ENCODE data around the gene SLC45A2.

SLC45A2 gene

DNA sequence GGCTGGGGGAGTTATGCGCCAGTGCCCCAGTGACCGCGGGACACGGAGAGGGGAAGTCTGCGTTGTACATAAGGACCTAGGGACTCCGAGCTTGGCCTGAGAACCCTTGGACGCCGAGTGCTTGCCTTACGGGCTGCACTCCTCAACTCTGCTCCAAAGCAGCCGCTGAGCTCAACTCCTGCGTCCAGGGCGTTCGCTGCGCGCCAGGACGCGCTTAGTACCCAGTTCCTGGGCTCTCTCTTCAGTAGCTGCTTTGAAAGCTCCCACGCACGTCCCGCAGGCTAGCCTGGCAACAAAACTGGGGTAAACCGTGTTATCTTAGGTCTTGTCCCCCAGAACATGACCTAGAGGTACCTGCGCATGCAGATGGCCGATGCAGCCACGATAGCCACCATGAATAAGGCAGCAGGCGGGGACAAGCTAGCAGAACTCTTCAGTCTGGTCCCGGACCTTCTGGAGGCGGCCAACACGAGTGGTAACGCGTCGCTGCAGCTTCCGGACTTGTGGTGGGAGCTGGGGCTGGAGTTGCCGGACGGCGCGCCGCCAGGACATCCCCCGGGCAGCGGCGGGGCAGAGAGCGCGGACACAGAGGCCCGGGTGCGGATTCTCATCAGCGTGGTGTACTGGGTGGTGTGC, 48.0 kb downstream of the SLC45A2 start, which contains the start of gene RXFP3:
RXFP3 (plus strand) TSS at position 6 of the 636 bp plus-strand sequence; CDS start at position 361, 355 bp downstream.
- H2AFZ ChIP-seq (ENCODE audit: low read length) = no peak within 1 kb of the TSS
- H3K9me2 ChIP-seq (ENCODE audit: low read depth, low read length) = no peaks in the 10 kb centered on the region
- H3K9me3 ChIP-seq (ENCODE audit: low read length) = no peaks in the 10 kb centered on the region
- H3K4me2 ChIP-seq (ENCODE audit: low read length) = no peak within 1 kb of the TSS
- H3F3A ChIP-seq (ENCODE audit: insufficient read depth, low read length) = no peaks in the 10 kb centered on the region
- no peaks in the 10 kb centered on the region for H4K20me1 ChIP-seq (ENCODE audit: insufficient read depth, low read length)
- TF ChIP-seq EZH2 (IDR thresholded peaks at IDR 0.05; ENCODE audit: borderline replicate concordance, low read length) (no peak), CTCF (IDR thresholded peaks at IDR 0.05; ENCODE audit: low read length) (no peak)
- no peaks in the 10 kb centered on the region for H3K79me2 ChIP-seq (ENCODE audit: insufficient read depth, low read length)
- H3K27ac ChIP-seq (ENCODE audit: low read depth, low read length, poor library complexity, severe bottlenecking) = no peak within 1 kb of the TSS
- no peaks in the 10 kb centered on the region; the same call in 1 of the 2 replicates for H3K27me3 ChIP-seq (ENCODE audit: insufficient read depth, low read length)
- H3K9ac ChIP-seq (ENCODE audit: low read length) = no peak within 1 kb of the TSS
- no peaks in the 10 kb centered on the region for H3K36me3 ChIP-seq (ENCODE audit: insufficient read depth, low read length)
- H3K4me3 ChIP-seq (ENCODE audit: low read depth, low read length, poor library complexity, severe bottlenecking) = no peak within 1 kb of the TSS
- H3K4me1 ChIP-seq (ENCODE audit: insufficient read depth, low read length, severe bottlenecking) = no peaks in the 10 kb centered on the region

- Histone ChIP-seq H2AFZ (ENCODE audit: low read length) (no peak overlapping the region), H3F3A (ENCODE audit: insufficient read depth, low read length) (no peaks in the 10 kb centered on the region), H3K79me2 (ENCODE audit: insufficient read depth, low read length) (no peaks in the 10 kb centered on the region), H3K27ac (ENCODE audit: low read depth, low read length, poor library complexity, severe bottlenecking) (no peak overlapping the region), H3K27me3 (ENCODE audit: insufficient read depth, low read length) (no peaks in the 10 kb centered on the region; the same call in 1 of the 2 replicates), H3K9me3 (ENCODE audit: low read length) (no peaks in the 10 kb centered on the region), H3K4me1 (ENCODE audit: insufficient read depth, low read length, severe bottlenecking) (no peaks in the 10 kb centered on the region), H3K36me3 (ENCODE audit: insufficient read depth, low read length) (no peaks in the 10 kb centered on the region), H3K4me2 (ENCODE audit: low read length) (no peak overlapping the region), H3K4me3 (ENCODE audit: low read depth, low read length, poor library complexity, severe bottlenecking) (no peak overlapping the region), H3K9ac (ENCODE audit: low read length) (no peak overlapping the region), H3K9me2 (ENCODE audit: low read depth, low read length) (no peaks in the 10 kb centered on the region), H4K20me1 (ENCODE audit: insufficient read depth, low read length) (no peaks in the 10 kb centered on the region)
- TF ChIP-seq EZH2 (IDR thresholded peaks at IDR 0.05; ENCODE audit: borderline replicate concordance, low read length) = no peak
- TF ChIP-seq CTCF (IDR thresholded peaks at IDR 0.05; ENCODE audit: low read length) = no peak
These were observed 48.5 kb downstream of the SLC45A2 start for GRCh38 chr5:33936004-33936380.

GRCh38 chr5:33934176-33934575, 50.3 kb downstream of the SLC45A2 start:
- no peak overlapping the region for H2AFZ ChIP-seq (ENCODE audit: low read length)
- no peak overlapping the region for H3K4me3 ChIP-seq (ENCODE audit: low read depth, low read length, poor library complexity, severe bottlenecking)
- no peak overlapping the region for H3K27ac ChIP-seq (ENCODE audit: low read depth, low read length, poor library complexity, severe bottlenecking)
- no peaks in the 10 kb centered on the region for H3K36me3 ChIP-seq (ENCODE audit: insufficient read depth, low read length)
- H3K9me2 ChIP-seq (ENCODE audit: low read depth, low read length) = no peaks in the 10 kb centered on the region
- TF ChIP-seq CTCF (IDR thresholded peaks at IDR 0.05; ENCODE audit: low read length) (no peak), EZH2 (IDR thresholded peaks at IDR 0.05; ENCODE audit: borderline replicate concordance, low read length) (no peak)
- no peaks in the 10 kb centered on the region for H3K79me2 ChIP-seq (ENCODE audit: insufficient read depth, low read length)
- H3F3A ChIP-seq (ENCODE audit: insufficient read depth, low read length) = no peaks in the 10 kb centered on the region
- H3K9me3 ChIP-seq (ENCODE audit: low read length) = no peaks in the 10 kb centered on the region
- H3K27me3 ChIP-seq (ENCODE audit: insufficient read depth, low read length) = no peaks in the 10 kb centered on the region; the same call in 1 of the 2 replicates
- no peaks in the 10 kb centered on the region for H4K20me1 ChIP-seq (ENCODE audit: insufficient read depth, low read length)
- H3K9ac ChIP-seq (ENCODE audit: low read length) = no peak overlapping the region
- H3K4me1 ChIP-seq (ENCODE audit: insufficient read depth, low read length, severe bottlenecking) = no peaks in the 10 kb centered on the region
- H3K4me2 ChIP-seq (ENCODE audit: low read length) = no peak overlapping the region

Measured in OCI-LY1 (cell line).